Right cardiac atrium (tissue), 5 donors: Measurements from ENCODE around the gene ZNF30. TPM values are rescaled to one million over a fixed set of nuclear protein-coding genes. Genes with fewer than 3 reads are reported as not detected.
"Not testable (repeated sequence)": the region's sequence is repeated elsewhere in the genome, so short reads cannot be mapped to it uniquely, and the experiment has no call there.

ENCODE experiments used
- ATAC-seq, 2 donors: fragments of 200-7000 bp; cut with Tn5 transposase; one replicate each; pipeline versions ENCODE4 v1.8.0 to v1.9.1; 2020; ENCODE audit warnings: moderate library complexity in 2 of 2, mild to moderate bottlenecking in 1 of 2
- DNase-seq, 3 donors: peaks; one replicate each; pipeline ENCODE4 v3.0.0-alpha.2; 2020
- H3K27ac ChIP-seq: one replicate; pipeline ENCODE4 v1.5.1; 2013; ENCODE audit warnings: mild to moderate bottlenecking, low read length, control low read depth, moderate library complexity
- H3K27me3 ChIP-seq: one replicate; pipeline ENCODE4 v1.6.1; 2013; ENCODE audit not compliant: control insufficient read depth, insufficient read depth
- H3K4me1 ChIP-seq: one replicate; pipeline ENCODE4 v1.6.1; 2013; ENCODE audit warnings: low read length; ENCODE audit not compliant: control insufficient read depth, insufficient read depth
- H3K4me3 ChIP-seq: one replicate; pipeline ENCODE4 v1.5.1; 2013; ENCODE audit warnings: low read length, control low read depth
- H3K9me3 ChIP-seq: one replicate; pipeline ENCODE4 v1.6.1; 2013; ENCODE audit warnings: low read length; ENCODE audit not compliant: control insufficient read depth
- WGBS: extraction: QIAGEN DNeasy Blood & Tissue Kit; methylation state at CpG from one replicate; pipeline ENCODE4 v1.1.7; 2013; 5-methylcytosine and 5-hydroxymethylcytosine counted together
- intact Hi-C, 4 donors: fragments of 100-400 bp; cut with DNase I; formaldehyde crosslinking; loops; one replicate each; pipeline versions ENCODE4 v1.11.0 to v1.14.0; 2022 to 2023
- polyA plus RNA-seq: library from polyadenylated mRNA; stranded (reverse); fragments of 200-250 nt; gene quantifications from one replicate; pipeline ENCODE4 v1.2.3, GENCODE V29; 2013
- total RNA-seq, 4 donors: library from RNA; stranded (reverse); fragmentation: NEBNext Ultra II Directional; extraction: Animal tissue kit (Norgen Biotek cat#: 25700); gene quantifications; one replicate each; pipeline ENCODE4 v1.2.1, GENCODE V29; 2021
- donor health status: healthy with polysubstance abuse.
- donor health status: DM: no; HTN: yes; CAD: no.
- donor health status: DM: no; HTN: no; CAD: no.
- donor health status: DM: no; HTN: yes; CAD: no; lungs with severe emphysema.
- donor health status: DM: yes; HTN: yes; CAD: no.

ZNF30 gene
- total and polyA plus RNA-seq, 5 donors, result 1.4 to 3.4 (median 3.1) TPM

- ATAC-seq, H3K27me3 ChIP-seq, H3K27ac ChIP-seq, H3K4me3 ChIP-seq, H3K4me1 ChIP-seq, H3K9me3 ChIP-seq, DNase-seq: not testable (repeated sequence)
- intact Hi-C loops, result loop anchor here in 2 of 4 donors (5.0 kb wide), 1 partner anchor 42 kb away; no protein-coding TSS in a partner anchor
- WGBS, result 89% methylated on average over 12 of the region's 12 CpGs
Observed at GRCh38 chr19:34970185-34970780, 43.6 kb downstream of the ZNF30 start.

- WGBS, result 87% methylated on average over 7 of the region's 7 CpGs
- no peak overlapping the region for H3K4me3 ChIP-seq
- intact Hi-C loops, result loop anchor here in 3 of 4 donors (2.0 to 5.0 kb wide), 2 partner anchors 40 to 41 kb away; no protein-coding TSS in a partner anchor
- no peak overlapping the region for H3K27ac ChIP-seq
- no peaks in the 10 kb centered on the region for H3K9me3 ChIP-seq
- ATAC-seq (no peak), DNase-seq (no peak)
- no peaks in the 10 kb centered on the region for H3K27me3 ChIP-seq
- no peaks in the 10 kb centered on the region for H3K4me1 ChIP-seq
Observed at GRCh38 chr19:34972163-34972705, 45.5 kb downstream of the ZNF30 start.

- Histone ChIP-seq H3K27me3 (no peaks in the 10 kb centered on the region), H3K9me3 (no peaks in the 10 kb centered on the region), H3K27ac (no peak overlapping the region), H3K4me3 (no peak overlapping the region), H3K4me1 (no peaks in the 10 kb centered on the region)
- WGBS, result 58% methylated on average over 5 of the region's 5 CpGs
- DNase-seq (no peak), ATAC-seq (no peak)
- intact Hi-C loops, result loop anchor here in 2 of 4 donors (5.0 kb wide), 1 partner anchor 38 kb away; no protein-coding TSS in a partner anchor
Observed at GRCh38 chr19:34974646-34975045, 47.9 kb downstream of the ZNF30 start.

GRCh38 chr19:34975056-34975455, 48.4 kb downstream of the ZNF30 start:
- H3K9me3 ChIP-seq, result no peaks in the 10 kb centered on the region
- 66% methylated on average over 5 of the region's 5 CpGs for WGBS
- no peaks in the 10 kb centered on the region for H3K27me3 ChIP-seq
- no peaks in the 10 kb centered on the region for H3K4me1 ChIP-seq
- intact Hi-C loops, result no loop called here
- no peak overlapping the region for H3K4me3 ChIP-seq
- no peak overlapping the region for H3K27ac ChIP-seq
- peak in 1 of 3 donors; percentile 16 for DNase-seq
- ATAC-seq, result no peak

- peak in 1 of 3 donors; percentile 29 for DNase-seq
- Histone ChIP-seq H3K4me3 (no peak overlapping the region), H3K9me3 (no peaks in the 10 kb centered on the region), H3K27me3 (no peaks in the 10 kb centered on the region), H3K27ac (no peak overlapping the region), H3K4me1 (no peaks in the 10 kb centered on the region)
- no peak for ATAC-seq
- 94% methylated on average over 3 of the region's 3 CpGs for WGBS
- intact Hi-C loops, result no loop called here
Observed at GRCh38 chr19:34976611-34977010, 49.9 kb downstream of the ZNF30 start.

- Histone ChIP-seq H3K4me1 (no peaks in the 10 kb centered on the region), H3K9me3 (no peaks in the 10 kb centered on the region), H3K4me3 (no peak overlapping the region), H3K27ac (no peak overlapping the region), H3K27me3 (no peaks in the 10 kb centered on the region)
- ATAC-seq (no peak), DNase-seq (no peak)
- 82% methylated on average over 12 of the region's 12 CpGs for WGBS
- intact Hi-C loops, result no loop called here
Observed at GRCh38 chr19:34979819-34980640, 53.3 kb downstream of the ZNF30 start.

- ATAC-seq (no peak), DNase-seq (no peak)
- Histone ChIP-seq H3K4me1 (peaks cover 2% of the 10 kb centered on the region), H3K27ac (no peak overlapping the region), H3K9me3 (no peaks in the 10 kb centered on the region), H3K27me3 (no peaks in the 10 kb centered on the region), H3K4me3 (no peak overlapping the region)
- 58% methylated on average over 5 of the region's 5 CpGs for WGBS
- intact Hi-C loops, result no loop called here
Observed at GRCh38 chr19:34982275-34982674, 55.6 kb downstream of the ZNF30 start.

- Histone ChIP-seq H3K9me3 (no peaks in the 10 kb centered on the region), H3K4me1 (peaks cover 2% of the 10 kb centered on the region), H3K4me3 (no peak overlapping the region), H3K27ac (no peak overlapping the region), H3K27me3 (no peaks in the 10 kb centered on the region)
- 92% methylated on average over 4 of the region's 4 CpGs for WGBS
- no peak for ATAC-seq
- peak in 1 of 3 donors; percentile 13 for DNase-seq
- intact Hi-C loops, result no loop called here
Observed at GRCh38 chr19:34983786-34984185, 57.1 kb downstream of the ZNF30 start.

GRCh38 chr19:34984287-34984686, 57.6 kb downstream of the ZNF30 start:
- H3K27ac ChIP-seq, result no peak overlapping the region
- no peak for ATAC-seq
- peaks cover 2% of the 10 kb centered on the region for H3K4me1 ChIP-seq
- intact Hi-C loops, result no loop called here
- H3K4me3 ChIP-seq, result no peak overlapping the region
- H3K9me3 ChIP-seq, result no peaks in the 10 kb centered on the region
- DNase-seq, result no peak
- WGBS, result 95% methylated on average over 3 of the region's 3 CpGs
- H3K27me3 ChIP-seq, result no peaks in the 10 kb centered on the region

GRCh38 chr19:34985249-34986022, 58.7 kb downstream of the ZNF30 start:
- H3K4me1 ChIP-seq, result peaks cover 2% of the 10 kb centered on the region
- H3K27me3 ChIP-seq, result no peaks in the 10 kb centered on the region
- intact Hi-C loops, result no loop called here
- no peaks in the 10 kb centered on the region for H3K9me3 ChIP-seq
- H3K27ac ChIP-seq, result peak overlapping the region; percentile 25
- WGBS, result 16% methylated on average over 7 of the region's 7 CpGs
- no peak overlapping the region for H3K4me3 ChIP-seq
- ATAC-seq (peak; percentile 96 to 98), DNase-seq (peak; percentile 79 to 90 (median 82))
